Trophoblast cell (in vitro differentiated cells and primary cell): Measurements from ENCODE around the gene SPPL2C.

Source experiments
- DNase-seq, 2 donors: peaks; one replicate each; pipeline ENCODE4 v3.0.0-alpha.2; 2016
- H2AFZ ChIP-seq: 2 replicates; pipeline ENCODE4 v1.6.1; 2013; ENCODE audit warnings: low read length, moderate library complexity, mild to moderate bottlenecking; ENCODE audit not compliant: insufficient read depth, poor library complexity
- H2AK5ac ChIP-seq: 2 replicates; pipeline ENCODE4 v1.6.1; 2013; ENCODE audit warnings: mild to moderate bottlenecking, low read length
- H2BK120ac ChIP-seq: 2 replicates; pipeline ENCODE4 v1.6.1; 2013; ENCODE audit warnings: low read length, mild to moderate bottlenecking, moderate library complexity; ENCODE audit not compliant: insufficient read depth, poor library complexity
- H2BK12ac ChIP-seq: 2 replicates; pipeline ENCODE4 v1.6.1; 2013; ENCODE audit warnings: mild to moderate bottlenecking, low read length, moderate library complexity
- H2BK5ac ChIP-seq: 2 replicates; pipeline ENCODE4 v1.6.1; 2013; ENCODE audit warnings: low read length, low read depth, moderate library complexity, mild to moderate bottlenecking; ENCODE audit not compliant: poor library complexity
- H3K14ac ChIP-seq: 2 replicates; pipeline ENCODE4 v1.6.1; 2013; ENCODE audit warnings: mild to moderate bottlenecking, low read length
- H3K18ac ChIP-seq: 2 replicates; pipeline ENCODE4 v1.6.1; 2013; ENCODE audit warnings: mild to moderate bottlenecking, low read length
- H3K23ac ChIP-seq: 2 replicates; pipeline ENCODE4 v1.6.1; 2013; ENCODE audit warnings: low read length
- H3K27ac ChIP-seq: 2 replicates; pipeline ENCODE4 v1.5.1; 2013; ENCODE audit warnings: low read depth, mild to moderate bottlenecking, inconsistent platforms, low read length, moderate library complexity
- H3K27me3 ChIP-seq: 2 replicates; pipeline ENCODE4 v1.6.1; 2013; ENCODE audit warnings: inconsistent platforms, mild to moderate bottlenecking, low read length, moderate library complexity; ENCODE audit not compliant: insufficient read depth
- H3K36me3 ChIP-seq, 2 experiments: 1 replicate in 1 of 2; 2 replicates in 1 of 2; pipeline ENCODE4 v1.6.1; 2013; ENCODE audit warnings: low read length in 2 of 2, mild to moderate bottlenecking in 2 of 2, moderate library complexity in 1 of 2; ENCODE audit not compliant: insufficient read depth in 2 of 2, control insufficient read depth in 1 of 2
- H3K4ac ChIP-seq: 2 replicates; pipeline ENCODE4 v1.6.1; 2013; ENCODE audit warnings: low read depth, mild to moderate bottlenecking, low read length, moderate library complexity
- H3K4me1 ChIP-seq, 2 experiments: 1 replicate in 1 of 2; 2 replicates in 1 of 2; pipeline ENCODE4 v1.6.1; 2013; ENCODE audit warnings: low read length in 2 of 2, mild to moderate bottlenecking in 2 of 2, moderate library complexity in 1 of 2; ENCODE audit not compliant: insufficient read depth in 2 of 2, control insufficient read depth in 1 of 2
- H3K4me2 ChIP-seq: 2 replicates; pipeline ENCODE4 v1.6.1; 2013; ENCODE audit warnings: inconsistent platforms, mild to moderate bottlenecking, low read length, moderate library complexity
- H3K4me3 ChIP-seq: 2 replicates; pipeline ENCODE4 v1.5.1; 2013; ENCODE audit warnings: mild to moderate bottlenecking, low read depth, low read length, inconsistent platforms
- H3K79me1 ChIP-seq: one replicate; pipeline ENCODE4 v1.6.1; 2013; ENCODE audit warnings: low read length
- H3K79me2 ChIP-seq: 2 replicates; pipeline ENCODE4 v1.6.1; 2013; ENCODE audit warnings: low read length, mild to moderate bottlenecking; ENCODE audit not compliant: control insufficient read depth, insufficient read depth, poor library complexity
- H3K9ac ChIP-seq: 2 replicates; pipeline ENCODE4 v1.6.1; 2013; ENCODE audit warnings: mild to moderate bottlenecking, low read length
- H3K9me3 ChIP-seq: 2 replicates; pipeline ENCODE4 v1.6.1; 2013; ENCODE audit warnings: low read depth, mild to moderate bottlenecking, control low read depth, inconsistent platforms, low read length; ENCODE audit not compliant: insufficient read depth
- H4K12ac ChIP-seq: 2 replicates; pipeline ENCODE4 v1.6.1; 2013; ENCODE audit warnings: low read depth, mild to moderate bottlenecking, low read length, moderate library complexity
- H4K8ac ChIP-seq: 2 replicates; pipeline ENCODE4 v1.6.1; 2013; ENCODE audit warnings: low read depth, mild to moderate bottlenecking, low read length, moderate library complexity
- H4K91ac ChIP-seq: one replicate; pipeline ENCODE4 v1.6.1; 2013; ENCODE audit warnings: low read depth, mild to moderate bottlenecking, low read length, moderate library complexity
- WGBS: extraction: QIAGEN DNeasy Blood & Tissue Kit; methylation state at CpG from one replicate; pipeline ENCODE4 v1.1.7; 2013; ENCODE audit warnings: missing lambda C conversion rate; ENCODE audit not compliant: insufficient read length, insufficient coverage; ENCODE audit errors: extremely low coverage; 5-methylcytosine and 5-hydroxymethylcytosine counted together

Gene SPPL2C

DNA sequence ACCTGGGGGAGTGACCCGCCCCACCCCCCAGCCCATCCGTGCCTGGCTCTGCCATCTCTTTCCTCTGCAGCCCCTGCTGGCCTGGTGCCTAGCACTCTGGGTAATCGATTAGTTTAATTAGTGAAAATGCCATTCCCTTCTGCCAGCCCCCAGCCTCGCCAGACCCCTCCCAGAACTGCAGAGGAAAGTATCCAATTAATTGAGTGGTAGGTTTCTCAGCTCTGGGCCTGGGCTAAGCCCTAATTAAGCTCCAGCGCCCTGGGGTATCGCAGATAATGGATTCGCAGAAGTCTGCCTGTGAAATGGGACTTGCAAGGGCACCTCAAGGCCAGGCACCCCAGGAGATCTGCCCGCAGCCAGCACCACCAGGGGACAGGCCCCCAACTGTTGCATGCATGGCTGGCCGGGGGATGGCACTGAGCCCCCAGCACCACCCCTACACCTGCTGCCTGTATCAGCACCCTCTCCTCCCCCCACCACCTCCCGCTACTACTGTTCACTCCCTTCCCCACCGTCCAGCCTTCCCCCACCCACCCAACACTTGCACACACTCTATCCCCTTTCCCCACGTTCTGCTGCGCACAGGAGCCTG is 19.7 kb upstream of the SPPL2C start:
- Histone ChIP-seq H3K14ac (no peak overlapping the region), H2BK5ac (no peak overlapping the region), H3K79me1 (no peaks in the 10 kb centered on the region), H2BK120ac (no peak overlapping the region), H3K4ac (no peak overlapping the region), H3K4me3 (peak overlapping the region; percentile 10), H3K27me3 (no peaks in the 10 kb centered on the region), H3K27ac (no peak overlapping the region), H3K4me2 (no peak overlapping the region), H3K9ac (no peak overlapping the region), H2BK12ac (no peak overlapping the region), H4K8ac (no peak overlapping the region), H3K36me3 (no peaks in the 10 kb centered on the region), H2AK5ac (no peak overlapping the region), H4K12ac (no peak overlapping the region), H3K4me1 (no peaks in the 10 kb centered on the region), H3K79me2 (no peaks in the 10 kb centered on the region), H3K9me3 (peaks cover 2% of the 10 kb centered on the region), H3K18ac (no peak overlapping the region), H4K91ac (no peak overlapping the region), H3K23ac (no peak overlapping the region), H2AFZ (no peak overlapping the region)
- WGBS: no CpG with 5 or more reads among the region's 13 CpGs
- DNase-seq: no peak

DNA sequence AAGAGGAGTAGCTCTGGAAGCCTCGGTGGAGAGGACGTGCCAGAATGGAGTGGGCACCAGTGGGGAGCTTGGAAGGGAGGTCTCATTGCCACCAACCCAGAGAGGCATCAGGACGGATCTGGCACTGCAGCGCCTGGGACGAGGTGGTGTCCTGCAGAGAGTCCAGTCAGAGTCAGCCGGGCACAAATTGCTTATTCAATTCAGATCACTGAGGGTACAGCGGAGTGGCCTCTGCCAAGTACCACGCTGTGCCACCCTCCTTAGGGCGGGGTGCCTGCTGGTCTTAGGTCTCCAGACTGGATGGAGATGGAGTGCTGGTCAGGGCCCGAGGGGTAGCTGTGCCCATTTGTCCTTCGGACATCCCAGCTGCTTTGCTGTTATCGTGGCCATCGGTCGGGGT is 18.9 kb upstream of the SPPL2C start:
- Histone ChIP-seq H3K18ac (no peak overlapping the region), H2BK5ac (no peak overlapping the region), H3K14ac (no peak overlapping the region), H2BK120ac (no peak overlapping the region), H4K8ac (no peak overlapping the region), H3K79me2 (no peaks in the 10 kb centered on the region), H3K4me3 (no peak overlapping the region), H4K12ac (peak overlapping the region; percentile 20), H3K23ac (no peak overlapping the region), H3K36me3 (no peaks in the 10 kb centered on the region), H3K27me3 (no peaks in the 10 kb centered on the region), H3K4ac (no peak overlapping the region), H3K9ac (no peak overlapping the region), H2BK12ac (no peak overlapping the region), H3K4me2 (no peak overlapping the region), H2AK5ac (no peak overlapping the region), H3K4me1 (no peaks in the 10 kb centered on the region), H3K79me1 (no peaks in the 10 kb centered on the region), H4K91ac (no peak overlapping the region), H3K27ac (no peak overlapping the region), H3K9me3 (no peaks in the 10 kb centered on the region), H2AFZ (no peak overlapping the region)
- WGBS: no CpG with 5 or more reads among the region's 14 CpGs
- DNase-seq: no peak

DNA sequence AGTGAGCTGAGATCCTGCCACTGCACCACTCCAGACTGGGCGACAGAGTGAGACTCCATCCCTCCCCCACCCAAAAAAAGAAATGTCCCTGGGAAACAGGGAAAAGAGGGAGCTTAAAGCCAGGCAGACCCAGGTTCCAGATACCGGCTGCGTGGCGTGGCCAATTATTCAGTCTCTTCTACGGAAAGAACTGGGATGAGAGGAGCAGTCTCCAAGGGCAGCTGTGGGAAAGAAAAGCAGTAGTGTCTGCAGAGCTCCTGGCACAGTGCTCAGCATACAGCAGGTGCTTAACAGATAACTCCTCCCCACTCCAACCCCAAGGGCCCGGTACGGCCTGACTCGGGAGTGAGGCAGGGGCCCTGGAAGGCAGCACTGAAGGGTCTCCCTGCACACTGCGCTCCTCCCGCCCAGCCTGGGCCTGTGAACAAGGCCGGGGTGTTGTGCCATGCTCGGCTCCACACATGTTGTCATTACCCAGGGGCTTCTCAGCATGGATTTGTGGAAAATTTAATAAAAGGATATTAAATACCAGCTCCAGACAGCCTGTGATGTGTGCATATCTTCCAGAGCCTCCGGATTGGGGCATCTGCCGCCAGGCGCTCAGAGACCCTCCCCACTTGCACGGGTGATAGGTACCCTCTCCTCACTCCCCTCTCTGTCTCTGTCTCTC is 17.6 kb upstream of the SPPL2C start:
- H3K18ac ChIP-seq: no peak overlapping the region
- no peaks in the 10 kb centered on the region for H3K79me1 ChIP-seq
- no peak overlapping the region for H2AFZ ChIP-seq
- H3K9ac ChIP-seq: no peak overlapping the region
- no peak overlapping the region for H3K4me3 ChIP-seq
- no CpG with 5 or more reads among the region's 16 CpGs for WGBS
- H3K36me3 ChIP-seq: no peaks in the 10 kb centered on the region
- no peaks in the 10 kb centered on the region for H3K27me3 ChIP-seq
- no peak overlapping the region for H4K91ac ChIP-seq
- no peak overlapping the region for H4K12ac ChIP-seq
- H3K23ac ChIP-seq: no peak overlapping the region
- no peaks in the 10 kb centered on the region for H3K4me1 ChIP-seq
- H3K4me2 ChIP-seq: no peak overlapping the region
- no peak for DNase-seq
- no peak overlapping the region for H3K14ac ChIP-seq
- no peak overlapping the region for H3K4ac ChIP-seq
- no peak overlapping the region for H3K27ac ChIP-seq
- H2BK120ac ChIP-seq: no peak overlapping the region
- H2AK5ac ChIP-seq: no peak overlapping the region
- H2BK12ac ChIP-seq: no peak overlapping the region
- no peak overlapping the region for H4K8ac ChIP-seq
- no peaks in the 10 kb centered on the region for H3K79me2 ChIP-seq
- no peaks in the 10 kb centered on the region for H3K9me3 ChIP-seq
- H2BK5ac ChIP-seq: no peak overlapping the region

DNA sequence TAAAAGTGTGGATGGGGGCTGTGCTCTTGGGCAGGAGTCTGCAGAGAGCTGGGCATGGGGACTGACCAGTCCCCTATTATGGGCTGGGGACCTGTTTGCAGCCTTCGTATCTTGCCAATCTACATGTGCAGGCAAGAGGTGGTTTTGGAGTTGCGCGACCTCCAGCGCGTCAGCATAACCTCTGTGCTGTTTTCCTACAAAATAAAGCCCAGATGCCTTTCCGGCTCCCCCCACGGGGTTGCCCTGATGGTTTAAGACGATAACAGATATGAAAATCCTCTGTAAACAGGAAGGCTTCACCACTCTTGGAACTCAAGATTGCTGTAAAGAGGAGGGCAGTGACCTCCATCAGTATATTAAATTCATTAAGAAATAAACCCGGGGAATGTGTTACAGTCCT is 16.5 kb upstream of the SPPL2C start:
- Histone ChIP-seq H3K9ac (no peak overlapping the region), H3K79me1 (no peaks in the 10 kb centered on the region), H3K36me3 (no peaks in the 10 kb centered on the region), H3K4me2 (no peak overlapping the region), H3K4me3 (no peak overlapping the region), H4K8ac (no peak overlapping the region), H3K4ac (no peak overlapping the region), H4K91ac (no peak overlapping the region), H2BK5ac (no peak overlapping the region), H2BK12ac (no peak overlapping the region), H3K14ac (no peak overlapping the region), H3K4me1 (no peaks in the 10 kb centered on the region), H3K23ac (no peak overlapping the region), H3K27me3 (no peaks in the 10 kb centered on the region), H2AFZ (no peak overlapping the region), H3K27ac (no peak overlapping the region), H4K12ac (no peak overlapping the region), H2AK5ac (no peak overlapping the region), H3K18ac (no peak overlapping the region), H3K79me2 (no peaks in the 10 kb centered on the region), H3K9me3 (no peaks in the 10 kb centered on the region), H2BK120ac (no peak overlapping the region)
- WGBS: no CpG with 5 or more reads among the region's 9 CpGs
- DNase-seq: no peak
